GM12892 (cell line): ENCODE data around the gene NACC2.

ENCODE experiments used
- POLR2A ChIP-seq: IDR thresholded peaks from 2 replicates; pipeline ENCODE4 v1.6.1; 2011; ENCODE audit warnings: low read depth, low read length, control low read depth
- TAF1 ChIP-seq: IDR thresholded peaks from 2 replicates; pipeline ENCODE4 v1.6.1; 2011; ENCODE audit warnings: low read depth, mild to moderate bottlenecking, control low read depth, low read length, borderline replicate concordance

DNA sequence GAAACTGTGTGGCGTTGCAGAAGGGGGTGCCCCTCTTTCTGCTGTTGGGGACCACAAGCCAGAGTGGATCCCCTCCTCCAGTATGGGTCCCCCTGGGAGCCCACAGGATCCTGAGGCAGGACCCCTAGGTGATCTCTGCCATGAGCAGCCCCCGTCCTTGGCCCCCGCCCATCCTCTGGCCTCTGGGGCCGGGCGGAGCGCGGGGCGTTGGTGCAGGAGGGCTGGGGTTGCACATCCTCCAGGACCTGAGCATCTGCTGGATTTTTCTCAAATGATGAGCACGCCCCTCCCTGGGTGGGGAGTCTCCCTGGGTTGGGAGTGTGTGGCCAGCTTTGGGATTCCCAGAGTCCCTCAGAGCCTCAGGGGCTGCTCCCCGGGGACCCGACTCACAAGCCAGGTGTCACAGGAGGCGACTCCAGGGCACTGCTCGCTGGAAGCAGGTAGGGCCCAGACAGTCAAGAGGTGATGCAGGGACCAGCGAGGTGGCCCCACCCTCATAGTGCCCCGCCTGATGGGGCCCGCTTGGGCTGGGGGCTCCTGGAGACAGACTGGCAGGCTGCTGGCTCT is 107.2 kb downstream of the NACC2 start:
- TF ChIP-seq TAF1 (no peak), POLR2A (no peak)
